Esophagus squamous epithelium (tissue), 5 donors: ENCODE data around the gene ZNF219. TPM values are rescaled to one million over a fixed set of nuclear protein-coding genes. Genes with fewer than 3 reads are reported as not detected.

Source experiments
- DNase-seq: peaks from one replicate; lab custom pipeline; 2025; lab: John Stamatoyannopoulos, UW
- H3K27ac ChIP-seq, 4 donors: fragments of 200-600 bp; sonication (generic); one replicate each; pipeline ENCODE4 v1.5.1; 2016 to 2019; ENCODE audit warnings: mild to moderate bottlenecking in 1 of 4
- H3K27me3 ChIP-seq, 4 donors: fragments of 200-600 bp; sonication (generic); 1 replicate in 3 of 4; 2 replicates in 1 of 4; pipeline versions ENCODE4 v1.5.1 to v1.6.0; 2017 to 2021; ENCODE audit warnings: antibody characterized with exemption in 1 of 4
- H3K36me3 ChIP-seq, 3 donors: fragments of 200-600 bp; sonication (generic); one replicate each; pipeline ENCODE4 v1.5.1; 2016 to 2019
- H3K4me1 ChIP-seq, 3 donors: fragments of 200-600 bp; sonication (generic); one replicate each; pipeline ENCODE4 v1.5.1; 2017 to 2019
- H3K4me3 ChIP-seq, 4 donors: fragments of 200-600 bp; sonication (generic); 1 replicate in 3 of 4; 2 replicates in 1 of 4; pipeline ENCODE4 v1.5.1; 2016 to 2019; ENCODE audit warnings: mild to moderate bottlenecking in 2 of 4, moderate library complexity in 1 of 4
- H3K9me3 ChIP-seq, 3 donors: fragments of 200-600 bp; sonication (generic); one replicate each; pipeline ENCODE4 v1.5.1; 2016 to 2019
- CTCF ChIP-seq, 6 experiments: fragments of 450-650 bp in 4 of 6; fragments of 200-600 bp in 2 of 6; sonication (generic) in 2 of 6; IDR thresholded peaks; one replicate each; pipeline ENCODE4 v1.5.1; 2016 to 2019; ENCODE audit warnings: antibody characterized with exemption in 6 of 6, mild to moderate bottlenecking in 4 of 6, moderate library complexity in 4 of 6
- POLR2A ChIP-seq, 4 donors: fragments of 450-650 bp; IDR thresholded peaks; one replicate each; pipeline ENCODE4 v1.6.1; 2017; ENCODE audit warnings: antibody characterized with exemption in 4 of 4, mild to moderate bottlenecking in 4 of 4, moderate library complexity in 3 of 4
- WGBS, 2 donors: methylation state at CpG; one replicate each; pipeline ENCODE4 v1.1.5; 2018; 5-methylcytosine and 5-hydroxymethylcytosine counted together
- intact Hi-C: fragments of 100-400 bp; cut with DNase I; formaldehyde crosslinking; loops from one replicate; pipeline ENCODE4 v1.15.0; 2022
- total RNA-seq, 4 donors: library from RNA; depleted of rRNA; stranded (reverse); fragments of >200 nt; gene quantifications; one replicate each; pipeline ENCODE4 v1.1.0, GENCODE V29; 2016
- donor health status: DM: yes; HTN: yes; CAD: no.

The ZNF219 gene
- total RNA-seq, 4 donors from 2014 or later: 47.1 to 68.3 (median 61.3) TPM

- Histone ChIP-seq H3K4me3 (no peak overlapping the region), H3K27me3 (no peaks in the 10 kb centered on the region), H3K4me1 (peaks cover 0 to 5% (median 0%) of the 10 kb centered on the region in 3 donors), H3K36me3 (no peaks in the 10 kb centered on the region), H3K9me3 (no peaks in the 10 kb centered on the region), H3K27ac (no peak overlapping the region)
- DNase-seq: no peak
- 54 to 75% methylated on average over 3 of the region's 3 CpGs for WGBS, 2 donors
- intact Hi-C loops: no loop called here
- no peak for TF ChIP-seq CTCF (IDR thresholded peaks at IDR 0.05)
- TF ChIP-seq POLR2A (IDR thresholded peaks at IDR 0.05): no peak
These were observed 37.1 kb downstream of the ZNF219 start for GRCh38 chr14:21061347-21061668.

- WGBS, 2 donors: 68 to 73% methylated on average over 13 of the region's 13 CpGs
- intact Hi-C loops: no loop called here
- Histone ChIP-seq H3K4me3 (no peak overlapping the region), H3K27me3 (no peaks in the 10 kb centered on the region), H3K9me3 (no peaks in the 10 kb centered on the region), H3K4me1 (peaks cover 0 to 5% (median 0%) of the 10 kb centered on the region in 3 donors), H3K27ac (no peak overlapping the region), H3K36me3 (no peaks in the 10 kb centered on the region)
- no peak for TF ChIP-seq CTCF (IDR thresholded peaks at IDR 0.05)
- no peak for TF ChIP-seq POLR2A (IDR thresholded peaks at IDR 0.05)
- no peak for DNase-seq
These were observed 37.7 kb downstream of the ZNF219 start for GRCh38 chr14:21060614-21061346.

- TF ChIP-seq CTCF (IDR thresholded peaks at IDR 0.05): no peak
- no peak for TF ChIP-seq POLR2A (IDR thresholded peaks at IDR 0.05)
- intact Hi-C loops: no loop called here
- Histone ChIP-seq H3K36me3 (no peaks in the 10 kb centered on the region), H3K4me3 (no peak overlapping the region), H3K27me3 (no peaks in the 10 kb centered on the region), H3K4me1 (peaks cover 0 to 5% (median 0%) of the 10 kb centered on the region in 3 donors), H3K9me3 (no peaks in the 10 kb centered on the region), H3K27ac (no peak overlapping the region)
- WGBS, 2 donors: 71 to 73% methylated on average over 8 of the region's 8 CpGs
- no peak for DNase-seq
These were observed 38.4 kb downstream of the ZNF219 start for GRCh38 chr14:21059842-21060613.

- TF ChIP-seq POLR2A (IDR thresholded peaks at IDR 0.05): no peak
These were observed 39.6 kb downstream of the ZNF219 start for GRCh38 chr14:21058903-21059302.

GRCh38 chr14:21057803-21058675 lies 40.4 kb downstream of the ZNF219 start, which contains the start of gene RNASE8:
TSS of gene RNASE8 (plus strand) at chr14:21057822. CDS start at chr14:21057893, 71 bp downstream.
- Histone ChIP-seq H3K27me3 (no peaks in the 10 kb centered on the region), H3K36me3 (no peaks in the 10 kb centered on the region), H3K9me3 (no peaks in the 10 kb centered on the region), H3K27ac (no peak within 1 kb of the TSS), H3K4me1 (no peaks in the 10 kb centered on the region), H3K4me3 (no peak within 1 kb of the TSS)
- TF ChIP-seq CTCF (IDR thresholded peaks at IDR 0.05) (no peak), POLR2A (IDR thresholded peaks at IDR 0.05) (no peak)
- no peak for DNase-seq
- intact Hi-C loops: no loop called here
- WGBS, 2 donors: 59 to 70% methylated on average over 5 to 8 of the region's 8 CpGs

More at GRCh38 chr14:21058903-21059302, 39.6 kb downstream of the ZNF219 start:
- DNase-seq: no peak
- H3K4me3 ChIP-seq: no peak overlapping the region
- peaks cover 0 to 5% (median 0%) of the 10 kb centered on the region in 3 donors for H3K4me1 ChIP-seq
- H3K9me3 ChIP-seq: no peaks in the 10 kb centered on the region
- 85 to 100% methylated on average over 1 to 4 of the region's 5 CpGs for WGBS, 2 donors
- intact Hi-C loops: no loop called here
- H3K27me3 ChIP-seq: no peaks in the 10 kb centered on the region
- H3K36me3 ChIP-seq: no peaks in the 10 kb centered on the region
- no peak overlapping the region for H3K27ac ChIP-seq
